Adrenal gland (tissue), 12 donors: ENCODE data around the gene DYNC1I2. TPM values are rescaled to one million over a fixed set of nuclear protein-coding genes. Genes with fewer than 3 reads are reported as not detected.

Experiments used
- DNase-seq, 7 donors: peaks; one replicate each; pipeline ENCODE4 v3.0.0-alpha.2; 2019 to 2020
- H3K27ac ChIP-seq, 5 donors: fragments of 200-600 bp; sonication (generic) in 4 of 5; 1 replicate in 3 of 5; 2 replicates in 2 of 5; pipeline versions ENCODE4 v1.5.1 to v1.8.0; 2016 to 2020; ENCODE audit warnings: mild to moderate bottlenecking in 1 of 5
- H3K27me3 ChIP-seq: fragments of 200-600 bp; 2 replicates; pipeline ENCODE4 v1.8.0; 2021
- H3K36me3 ChIP-seq, 2 donors: fragments of 200-600 bp; replicated peaks in 1 of 2; 1 replicate in 1 of 2; 2 replicates in 1 of 2; pipeline versions ENCODE4 v1.5.1 to v1.8.0; 2018 to 2022
- H3K4me1 ChIP-seq, 2 donors: fragments of 200-600 bp; replicated peaks in 1 of 2; 1 replicate in 1 of 2; 2 replicates in 1 of 2; pipeline versions ENCODE4 v1.5.1 to v1.8.0; 2018 to 2021
- H3K4me3 ChIP-seq, 4 donors: fragments of 200-600 bp; sonication (generic) in 3 of 4; one replicate each; pipeline ENCODE4 v1.5.1; 2016 to 2018
- H3K9me3 ChIP-seq, 3 donors: fragments of 200-600 bp; sonication (generic) in 1 of 3; replicated peaks in 1 of 3; 1 replicate in 2 of 3; 2 replicates in 1 of 3; pipeline versions ENCODE4 v1.5.1 to v1.8.0; 2016 to 2021
- POLR2A ChIP-seq, 2 donors: fragments of 450-650 bp; IDR thresholded peaks; one replicate each; pipeline ENCODE4 v1.6.1; 2017; ENCODE audit warnings: antibody characterized with exemption in 2 of 2, mild to moderate bottlenecking in 2 of 2, moderate library complexity in 1 of 2
- WGBS, 4 donors: extraction: QIAGEN DNeasy Blood & Tissue Kit in 2 of 4; methylation state at CpG; one replicate each; pipeline versions ENCODE4 v1.1.5 to v1.1.7; 2013 to 2017; 5-methylcytosine and 5-hydroxymethylcytosine counted together
- intact Hi-C, 2 donors: fragments of 100-400 bp; cut with DNase I; formaldehyde crosslinking; loops; one replicate each; pipeline versions ENCODE4 v1.14.1 to v1.15.0; 2022 to 2023
- polyA plus RNA-seq, 3 donors: library from polyadenylated mRNA; stranded (reverse); fragments of 200-250 nt in 2 of 3; fragments of 350-450 nt in 1 of 3; fragmentation: Illumina TruSeq in 1 of 3; extraction: RNeasy Lipid Tissue Mini Kit (QIAGEN cat#74804) in 1 of 3; gene quantifications; one replicate each; pipeline ENCODE4 v1.2.3, GENCODE V29; 2013 to 2014
- total RNA-seq, 9 donors: library from RNA; depleted of rRNA in 4 of 9; stranded (reverse); fragments of >200 nt in 4 of 9; fragments of 120-200 nt in 1 of 9; fragmentation: NEBNext Ultra II Directional in 1 of 9; extraction: Animal tissue kit (Norgen Biotek cat#: 25700) in 1 of 9; gene quantifications; one replicate each; pipeline versions ENCODE4 v1.1.0 to v1.2.4, GENCODE V29; 2013 to 2023
- TF ChIP-seq, protein P1 (sequence below), 6 experiments: fragments of 450-650 bp in 4 of 6; fragments of 200-600 bp in 2 of 6; sonication (generic) in 1 of 6; IDR thresholded peaks; 1 replicate in 5 of 6; 2 replicates in 1 of 6; pipeline versions ENCODE4 v1.5.1 to v1.8.0; 2016 to 2021; ENCODE audit warnings: antibody characterized with exemption in 6 of 6, mild to moderate bottlenecking in 2 of 6, moderate library complexity in 1 of 6
- donor health status: healthy with polysubstance abuse.
- donor health status: Bipolar disorder and iron deficiency.
- donor health status: DM: yes; HTN: yes; CAD: no.
- donor health status: DM: no; HTN: no; CAD: no.
- donor health status: DM: no; HTN: no; CAD: no.
- donor health status: DM: yes; HTN: yes; CAD: no.

The DYNC1I2 gene
- total and polyA plus RNA-seq, 12 donors: 55.5 to 146 (median 87.3) TPM

DNA sequence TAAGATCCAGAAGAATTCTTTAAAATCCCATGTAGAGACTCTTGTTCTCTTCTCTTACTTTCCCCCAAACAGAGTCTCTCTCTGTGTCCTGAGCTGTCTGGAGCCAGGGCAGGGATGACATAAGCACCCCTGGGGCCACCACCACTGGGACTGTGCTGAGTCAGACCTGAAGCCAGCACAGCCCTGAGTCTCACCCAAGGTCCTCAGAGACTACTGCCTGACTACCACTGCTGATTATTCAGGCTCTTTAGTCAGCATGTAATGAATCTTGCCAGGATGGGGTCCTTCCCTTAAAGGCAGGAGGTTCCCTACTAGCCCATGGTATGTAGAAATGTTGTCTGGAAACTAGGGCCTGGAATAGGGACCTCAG is 34.9 kb upstream of the DYNC1I2 start:
- TF ChIP-seq, protein P1, sequence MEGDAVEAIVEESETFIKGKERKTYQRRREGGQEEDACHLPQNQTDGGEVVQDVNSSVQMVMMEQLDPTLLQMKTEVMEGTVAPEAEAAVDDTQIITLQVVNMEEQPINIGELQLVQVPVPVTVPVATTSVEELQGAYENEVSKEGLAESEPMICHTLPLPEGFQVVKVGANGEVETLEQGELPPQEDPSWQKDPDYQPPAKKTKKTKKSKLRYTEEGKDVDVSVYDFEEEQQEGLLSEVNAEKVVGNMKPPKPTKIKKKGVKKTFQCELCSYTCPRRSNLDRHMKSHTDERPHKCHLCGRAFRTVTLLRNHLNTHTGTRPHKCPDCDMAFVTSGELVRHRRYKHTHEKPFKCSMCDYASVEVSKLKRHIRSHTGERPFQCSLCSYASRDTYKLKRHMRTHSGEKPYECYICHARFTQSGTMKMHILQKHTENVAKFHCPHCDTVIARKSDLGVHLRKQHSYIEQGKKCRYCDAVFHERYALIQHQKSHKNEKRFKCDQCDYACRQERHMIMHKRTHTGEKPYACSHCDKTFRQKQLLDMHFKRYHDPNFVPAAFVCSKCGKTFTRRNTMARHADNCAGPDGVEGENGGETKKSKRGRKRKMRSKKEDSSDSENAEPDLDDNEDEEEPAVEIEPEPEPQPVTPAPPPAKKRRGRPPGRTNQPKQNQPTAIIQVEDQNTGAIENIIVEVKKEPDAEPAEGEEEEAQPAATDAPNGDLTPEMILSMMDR (IDR thresholded peaks at IDR 0.05): no peak
- TF ChIP-seq POLR2A (IDR thresholded peaks at IDR 0.05): no peak
- H3K4me3 ChIP-seq: no peak overlapping the region
- H3K36me3 ChIP-seq: no peaks in the 10 kb centered on the region
- no peaks in the 10 kb centered on the region for H3K27me3 ChIP-seq
- no peaks in the 10 kb centered on the region for H3K9me3 ChIP-seq
- no peak overlapping the region for H3K27ac ChIP-seq
- no peaks in the 10 kb centered on the region for H3K4me1 ChIP-seq
- DNase-seq: peak in 3 of 7 donors; percentile 2 to 23 (median 17)
- intact Hi-C loops: no loop called here

DNA sequence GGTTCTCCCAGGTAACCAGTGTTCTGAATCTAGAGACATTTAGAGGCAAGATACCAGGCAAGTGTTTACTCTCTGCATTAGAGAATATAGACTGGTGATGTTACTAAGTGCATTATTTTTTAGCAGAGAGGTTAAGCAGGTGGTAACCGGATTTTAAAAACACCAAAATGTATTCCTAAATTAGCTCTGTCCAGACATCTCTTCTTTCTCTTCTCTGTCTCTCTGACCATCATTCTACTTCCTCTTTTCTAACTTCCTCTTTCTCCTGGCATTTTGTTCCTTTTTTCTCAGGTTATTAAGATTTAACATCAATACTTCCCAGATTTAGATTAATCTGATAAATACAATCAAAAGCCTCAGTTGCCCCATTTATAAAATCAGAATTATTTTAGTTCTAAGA is 31.7 kb upstream of the DYNC1I2 start:
- Histone ChIP-seq H3K4me1 (no peaks in the 10 kb centered on the region), H3K4me3 (no peak overlapping the region), H3K27me3 (no peaks in the 10 kb centered on the region), H3K36me3 (no peaks in the 10 kb centered on the region), H3K27ac (no peak overlapping the region), H3K9me3 (no peaks in the 10 kb centered on the region)
- 48 to 62% (median 52%) methylated on average over 1 of the region's 1 CpG for WGBS, 4 donors
- no peak for DNase-seq
- intact Hi-C loops: no loop called here
- TF ChIP-seq, protein P1 (IDR thresholded peaks at IDR 0.05): no peak
- TF ChIP-seq POLR2A (IDR thresholded peaks at IDR 0.05): no peak

DNA sequence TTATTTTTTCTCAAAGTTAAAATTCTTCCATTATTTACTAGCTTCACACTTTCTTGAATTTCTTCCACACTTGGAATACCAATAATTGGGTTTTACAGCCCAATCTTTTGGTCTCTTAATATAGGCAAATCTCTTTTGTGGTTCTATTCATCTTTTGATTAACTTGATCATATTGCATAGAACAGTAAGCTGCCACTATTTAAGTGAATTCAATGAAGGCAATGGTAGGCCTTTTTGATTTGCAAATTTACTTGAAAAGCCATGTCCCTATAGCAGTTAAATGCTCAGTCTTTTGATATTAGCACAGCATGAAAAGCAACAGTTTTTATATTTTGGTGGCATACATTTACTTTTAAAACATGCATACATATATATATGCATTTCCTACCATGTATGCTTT is 20.2 kb upstream of the DYNC1I2 start:
- intact Hi-C loops: no loop called here

GRCh38 chr2:171668183-171668582 is 19.1 kb upstream of the DYNC1I2 start:
- no peak overlapping the region for H3K27ac ChIP-seq
- 66 to 78% (median 71%) methylated on average over 5 of the region's 5 CpGs for WGBS, 4 donors
- peaks cover 4% of the 10 kb centered on the region for H3K27me3 ChIP-seq
- H3K9me3 ChIP-seq: no peaks in the 10 kb centered on the region
- intact Hi-C loops: no loop called here
- H3K4me3 ChIP-seq: no peak overlapping the region
- no peak for DNase-seq
- no peaks in the 10 kb centered on the region for H3K36me3 ChIP-seq
- H3K4me1 ChIP-seq: no peaks in the 10 kb centered on the region
- no peak for TF ChIP-seq POLR2A (IDR thresholded peaks at IDR 0.05)
- TF ChIP-seq, protein P1 (IDR thresholded peaks at IDR 0.05): no peak

More for the DNA sequence above, 20.2 kb upstream of the DYNC1I2 start:
- Histone ChIP-seq H3K9me3 (no peaks in the 10 kb centered on the region), H3K27ac (no peak overlapping the region), H3K4me1 (no peaks in the 10 kb centered on the region), H3K27me3 (peaks cover 4% of the 10 kb centered on the region), H3K36me3 (no peaks in the 10 kb centered on the region), H3K4me3 (no peak overlapping the region)
- no peak for DNase-seq
- TF ChIP-seq, protein P1 (IDR thresholded peaks at IDR 0.05): no peak
- no peak for TF ChIP-seq POLR2A (IDR thresholded peaks at IDR 0.05)
